SHP77 (cell line): Measurements from ENCODE around the gene FBXO24.

Experiments
- DNase-seq, 2 experiments: peaks; one replicate each; lab custom pipeline; 2025; lab: John Stamatoyannopoulos, UW

The FBXO24 gene

GRCh38 chr7:100623951-100624824 lies 38.1 kb downstream of the FBXO24 start:
- DNase-seq, result no peak

- DNase-seq, result no peak
Observed at GRCh38 chr7:100626055-100626454, 39.9 kb downstream of the FBXO24 start.

DNA sequence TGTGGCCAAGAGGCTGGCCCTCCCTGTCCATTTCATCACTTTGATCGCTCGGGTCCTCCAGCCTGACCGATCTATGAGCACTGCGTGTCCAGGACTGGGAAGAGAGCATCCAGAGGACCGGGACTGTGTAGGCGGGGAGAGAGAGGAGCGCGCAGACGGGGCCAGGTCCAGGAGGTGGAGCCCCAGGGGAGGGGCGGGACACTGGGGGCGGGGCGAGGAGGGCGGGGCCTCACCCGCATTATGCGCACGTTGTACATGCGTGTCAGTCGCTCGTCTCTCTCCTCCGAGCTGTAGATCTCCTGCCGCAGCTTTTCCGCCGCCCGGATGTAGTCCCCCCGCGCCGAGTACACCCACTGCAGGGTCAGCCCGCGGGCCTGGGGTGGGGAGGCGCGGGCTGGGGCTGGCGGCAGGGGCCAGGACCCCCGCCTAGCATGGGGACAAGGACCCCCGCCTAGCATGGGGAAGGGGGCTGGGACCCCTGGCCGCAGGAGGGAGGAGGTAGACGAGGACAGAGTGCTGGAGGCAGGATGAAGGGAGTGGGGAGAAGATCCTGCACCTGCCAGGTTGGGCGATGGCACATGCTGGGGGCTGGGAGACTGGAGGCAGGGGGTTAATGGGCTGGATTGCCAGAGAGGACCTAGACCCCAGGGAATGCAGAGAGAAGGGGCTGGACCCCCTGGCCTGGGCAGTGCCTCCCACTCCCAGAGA lies 40.6 kb downstream of the FBXO24 start:
- peak; percentile 56 to 68 for DNase-seq

- DNase-seq, result no peak
Observed at GRCh38 chr7:100627238-100627549, 41.1 kb downstream of the FBXO24 start.

DNA sequence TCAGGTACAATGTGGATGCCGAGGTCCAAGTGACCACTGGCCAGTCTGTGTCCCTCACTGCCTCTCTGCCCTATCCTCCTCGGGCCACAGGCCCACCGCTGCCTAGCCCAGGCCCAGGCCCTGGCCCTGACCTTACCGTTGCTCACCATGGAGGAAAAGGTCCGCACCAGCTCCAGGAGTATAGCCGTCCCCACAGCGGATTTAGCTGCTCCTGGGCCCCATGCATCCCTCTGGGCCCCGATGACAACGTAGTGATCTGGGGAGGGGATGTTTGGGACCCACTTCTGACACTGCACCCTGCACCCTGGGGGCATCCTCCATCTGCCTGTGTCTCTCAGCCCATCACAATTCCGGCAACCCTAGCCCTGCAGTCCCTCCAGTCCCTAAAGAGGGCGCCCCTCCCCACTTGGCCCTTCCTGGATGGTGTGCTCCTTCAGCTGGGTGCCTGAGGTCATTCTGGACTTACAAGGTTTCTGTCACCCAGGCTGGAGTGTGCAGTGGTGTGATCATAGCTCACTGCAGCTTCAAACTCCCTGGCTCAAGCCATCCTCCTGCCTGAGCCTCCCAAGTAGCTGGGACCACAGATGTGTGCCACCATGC lies 43.1 kb downstream of the FBXO24 start:
- DNase-seq, result peak; percentile 34 to 39

DNA sequence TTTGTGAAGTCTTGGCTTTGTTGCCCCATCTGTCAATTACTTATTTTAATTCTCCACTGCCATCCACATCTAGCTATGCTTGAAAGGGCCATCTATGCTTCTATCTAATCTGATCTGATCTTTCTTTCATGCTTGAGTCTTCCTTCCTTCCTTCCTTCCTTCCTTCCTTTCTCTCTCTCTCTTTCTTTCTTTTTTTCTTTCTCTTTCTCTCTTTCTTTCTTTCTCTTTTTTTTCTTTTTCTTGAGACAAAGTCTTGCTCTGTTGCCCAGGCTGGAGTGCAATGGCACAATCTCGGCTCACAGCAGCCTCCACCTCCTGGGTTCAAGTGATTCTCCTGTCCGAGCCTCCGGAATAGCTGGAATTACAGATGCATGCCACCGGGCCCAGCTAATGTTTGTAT lies 43.9 kb downstream of the FBXO24 start:
- no peak for DNase-seq

DNA sequence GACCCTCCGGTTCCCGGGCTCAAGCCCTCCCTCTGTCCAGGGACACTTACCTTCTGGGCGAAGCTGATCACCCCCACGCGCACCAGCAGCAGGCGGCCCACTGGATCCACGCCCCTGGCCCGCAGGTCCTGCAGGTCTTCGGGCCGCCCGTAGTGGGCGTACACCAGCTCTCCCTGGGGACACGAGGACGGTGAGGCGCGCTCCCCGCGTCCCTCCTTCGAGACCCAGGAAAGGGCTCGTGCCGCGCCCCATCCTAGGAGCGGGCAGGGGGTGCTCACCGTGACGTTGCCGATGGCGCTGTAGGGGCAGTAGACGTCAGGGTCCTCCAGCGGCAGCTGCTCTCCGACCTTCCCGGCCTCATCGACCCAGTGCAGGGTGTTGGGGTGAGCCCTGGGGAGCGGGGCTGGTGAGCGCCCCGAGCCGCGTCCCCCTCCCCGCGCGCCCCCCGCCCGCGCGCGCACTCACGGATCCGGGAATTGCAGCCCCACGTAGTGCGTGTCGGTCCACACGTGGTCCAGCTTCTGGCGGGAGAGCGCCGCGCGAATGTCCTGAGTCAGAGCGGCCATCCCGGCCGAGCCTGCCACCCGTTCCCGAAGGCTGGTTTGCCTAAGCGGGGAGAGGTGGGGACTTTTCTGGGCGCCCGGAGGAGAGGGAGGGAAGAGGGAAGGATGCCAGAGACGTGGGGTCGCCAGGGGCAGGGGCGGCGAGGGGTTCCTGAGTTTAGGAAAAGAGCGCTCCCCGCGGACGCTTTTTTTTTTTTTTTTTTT lies 47.0 kb downstream of the FBXO24 start:
- DNase-seq, result no peak

- no peak for DNase-seq
Observed at GRCh38 chr7:100639995-100640516, 53.9 kb downstream of the FBXO24 start.

- DNase-seq, result no peak
Observed at GRCh38 chr7:100640517-100641440, 54.7 kb downstream of the FBXO24 start.

DNA sequence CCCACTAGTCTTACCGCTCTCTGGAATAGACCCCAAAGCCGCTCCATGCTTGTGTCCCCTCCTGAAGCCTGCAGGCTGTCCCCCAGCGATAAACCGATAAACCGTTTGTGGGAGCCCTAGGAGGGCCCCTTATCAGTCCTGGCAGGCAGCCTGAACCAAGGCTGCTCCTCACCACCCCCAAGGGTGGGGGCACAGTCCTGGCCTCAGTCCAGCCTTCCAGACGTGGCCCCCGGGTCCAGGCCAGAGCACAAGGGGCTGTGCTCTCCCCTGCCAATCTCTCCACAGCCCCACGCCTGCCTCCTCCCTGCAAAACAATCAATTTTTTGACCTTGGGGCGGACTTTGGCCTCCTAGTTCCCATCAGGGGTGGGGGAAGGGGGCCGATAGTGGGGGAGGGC lies 55.3 kb downstream of the FBXO24 start, which contains the start of gene TFR2:
TFR2 (minus strand) TSS at position 90 of the 397 bp plus-strand sequence; CDS start at position 47, 43 bp downstream.
- no peak for DNase-seq

- DNase-seq, result no peak
Observed at GRCh38 chr7:100641860-100642533, 55.9 kb downstream of the FBXO24 start.

- no peak for DNase-seq
Observed at GRCh38 chr7:100642534-100642907, 56.4 kb downstream of the FBXO24 start.

DNA sequence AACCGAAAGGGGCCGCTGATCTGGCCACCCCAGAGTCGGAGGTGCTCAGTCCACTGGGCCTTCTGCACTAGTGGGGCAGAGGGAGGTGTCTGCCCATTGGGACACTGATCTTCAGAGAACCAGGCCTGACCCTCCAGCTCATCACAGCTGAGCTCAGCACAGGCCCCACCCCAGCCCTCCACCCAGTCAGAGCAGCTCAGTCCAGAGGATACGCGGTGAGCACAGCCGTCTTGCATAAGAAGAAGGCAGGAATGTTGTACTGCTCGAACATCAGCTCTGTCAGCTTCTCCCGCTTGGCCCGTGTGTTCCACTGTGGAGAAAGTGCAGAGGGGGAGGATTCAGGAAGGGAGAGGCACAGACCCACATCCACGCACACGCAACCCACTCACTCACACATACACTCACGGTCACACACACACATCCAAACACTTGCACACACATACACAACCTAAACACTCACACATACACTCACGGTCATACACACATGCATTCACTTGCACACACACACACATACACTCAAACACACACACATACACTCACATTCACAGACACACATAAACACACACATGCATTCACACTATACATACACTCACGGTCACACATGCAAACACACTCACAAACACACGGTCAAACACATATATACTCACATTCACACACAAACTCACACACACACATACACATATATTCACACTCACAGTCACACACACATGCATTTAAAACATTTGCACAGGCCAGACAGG lies 63.9 kb downstream of the FBXO24 start:
- DNase-seq, result no peak
